IMR-90 (cell line): Measurements from ENCODE around the gene DISC1. TPM values are rescaled to one million over a fixed set of nuclear protein-coding genes. Genes with fewer than 3 reads are reported as not detected.

Source experiments
- ATAC-seq: fragments of 200-7000 bp; cut with Tn5 transposase; 2 replicates; pipeline ENCODE4 v1.9.1; 2020; ENCODE audit warnings: low read depth, mild to moderate bottlenecking, moderate library complexity
- BruUV-seq: library from RNA; stranded (reverse); fragments of 400-500 nt; replicated peaks from 2 replicates; lab custom pipeline; 2021; lab: Mats Ljungman, UMichigan
- CTCF ChIA-PET: fragments of 300-600 bp; formaldehyde crosslinking; extraction: SDS; loops from one replicate; lab custom pipeline; 2021; ENCODE audit warnings: antibody characterized with exemption; lab: Yijun Ruan, JAX
- POLR2A ChIA-PET: fragments of 300-600 bp; sonication (Branson Sonifier 250); formaldehyde crosslinking; loops from one replicate; lab custom pipeline; 2022; ENCODE audit warnings: antibody characterized with exemption; ENCODE audit not compliant: unreplicated experiment; lab: Charles Lee
- DNase-seq: peaks from one replicate; pipeline ENCODE4 v3.0.0; 2013
- H2AFZ ChIP-seq: replicated peaks from 2 replicates; pipeline ENCODE3; 2013; ENCODE audit warnings: low read length, mild to moderate bottlenecking; ENCODE audit not compliant: poor library complexity
- H2AK5ac ChIP-seq: 2 replicates; pipeline ENCODE4 v1.6.1; 2013; ENCODE audit warnings: low read depth, low read length, inconsistent platforms
- H2AK9ac ChIP-seq: replicated peaks from 2 replicates; pipeline ENCODE3; 2013; ENCODE audit warnings: mild to moderate bottlenecking, low read depth, low read length, moderate library complexity; ENCODE audit not compliant: poor library complexity
- H2BK120ac ChIP-seq: 2 replicates; pipeline ENCODE4 v1.6.1; 2013; ENCODE audit warnings: low read depth, low read length, inconsistent platforms
- H2BK15ac ChIP-seq: 3 replicates; pipeline ENCODE4 v1.6.1; 2013; ENCODE audit warnings: low read depth, low read length, inconsistent platforms
- H2BK20ac ChIP-seq: 2 replicates; pipeline ENCODE4 v1.6.1; 2013; ENCODE audit warnings: low read depth, mild to moderate bottlenecking, inconsistent platforms, low read length, moderate library complexity
- H2BK5ac ChIP-seq: 2 replicates; pipeline ENCODE4 v1.6.1; 2013; ENCODE audit warnings: mild to moderate bottlenecking, low read depth, low read length, inconsistent platforms; ENCODE audit not compliant: poor library complexity, severe bottlenecking
- H3K14ac ChIP-seq: replicated peaks from 2 replicates; pipeline ENCODE4 v1.6.1; 2013; ENCODE audit warnings: low read depth, low read length, inconsistent platforms
- H3K18ac ChIP-seq: 2 replicates; pipeline ENCODE4 v1.6.1; 2013; ENCODE audit warnings: low read depth, low read length, control low read depth
- H3K23ac ChIP-seq: 2 replicates; pipeline ENCODE4 v1.6.1; 2013; ENCODE audit warnings: low read depth, low read length, inconsistent platforms
- H3K27ac ChIP-seq: 2 replicates; pipeline ENCODE4 v1.5.1; 2013; ENCODE audit warnings: mild to moderate bottlenecking, control low read depth, low read length; ENCODE audit not compliant: insufficient read depth
- H3K27me3 ChIP-seq: 2 replicates; pipeline ENCODE4 v1.6.1; 2013; ENCODE audit warnings: low read length; ENCODE audit not compliant: control insufficient read depth, insufficient read depth
- H3K36me3 ChIP-seq: 2 replicates; pipeline ENCODE4 v1.6.1; 2013; ENCODE audit warnings: low read length, mixed read lengths; ENCODE audit not compliant: control insufficient read depth, insufficient read depth
- H3K4ac ChIP-seq: 2 replicates; pipeline ENCODE4 v1.6.1; 2013; ENCODE audit warnings: low read depth, low read length, inconsistent platforms
- H3K4me1 ChIP-seq: 2 replicates; pipeline ENCODE4 v1.6.1; 2013; ENCODE audit warnings: low read length, mixed read lengths; ENCODE audit not compliant: control insufficient read depth, insufficient read depth
- H3K4me2 ChIP-seq: 2 replicates; pipeline ENCODE4 v1.6.1; 2013; ENCODE audit warnings: low read depth, mild to moderate bottlenecking, control low read depth, low read length, moderate library complexity
- H3K4me3 ChIP-seq: 2 replicates; pipeline ENCODE4 v1.5.1; 2013; ENCODE audit warnings: low read depth, mild to moderate bottlenecking, control low read depth, low read length, moderate library complexity; ENCODE audit not compliant: insufficient read depth
- H3K56ac ChIP-seq: 2 replicates; pipeline ENCODE4 v1.6.1; 2013; ENCODE audit warnings: low read length, inconsistent platforms; ENCODE audit not compliant: insufficient read depth; ENCODE audit errors: extremely low read depth
- H3K79me1 ChIP-seq, 2 experiments: 2 replicates each; pipeline ENCODE4 v1.6.1; 2013; ENCODE audit warnings: low read length in 2 of 2, inconsistent platforms in 1 of 2, low read depth in 1 of 2
- H3K9ac ChIP-seq: 2 replicates; pipeline ENCODE4 v1.6.1; 2013; ENCODE audit warnings: low read depth, low read length, control low read depth
- H3K9me1 ChIP-seq: 2 replicates; pipeline ENCODE4 v1.6.1; 2013; ENCODE audit warnings: low read length, inconsistent platforms; ENCODE audit not compliant: insufficient read depth
- H3K9me3 ChIP-seq: 2 replicates; pipeline ENCODE4 v1.6.1; 2013; ENCODE audit warnings: low read length; ENCODE audit not compliant: control insufficient read depth, insufficient read depth
- H4K20me1 ChIP-seq: 2 replicates; pipeline ENCODE4 v1.6.1; 2013; ENCODE audit warnings: low read length, inconsistent platforms; ENCODE audit not compliant: insufficient read depth
- H4K5ac ChIP-seq: 2 replicates; pipeline ENCODE4 v1.6.1; 2013; ENCODE audit warnings: mild to moderate bottlenecking, low read depth, low read length, control low read depth
- H4K8ac ChIP-seq, 2 experiments: 2 replicates each; pipeline ENCODE4 v1.6.1; 2013; ENCODE audit warnings: low read depth in 2 of 2, low read length in 2 of 2, control low read depth in 1 of 2, inconsistent platforms in 1 of 2
- H4K91ac ChIP-seq: 2 replicates; pipeline ENCODE4 v1.6.1; 2013; ENCODE audit warnings: low read depth, low read length, inconsistent platforms; ENCODE audit not compliant: insufficient read depth
- MAFK ChIP-seq: IDR thresholded peaks from 2 replicates; pipeline ENCODE4 v1.6.1; 2012; ENCODE audit warnings: low read depth, low read length, improper control_type of control experiment
- POLR2A ChIP-seq: IDR thresholded peaks from 2 replicates; pipeline ENCODE4 v1.6.1; 2012; ENCODE audit warnings: mild to moderate bottlenecking, low read depth, low read length
- WGBS, 2 experiments: methylation state at CpG; one replicate each; pipeline versions ENCODE4 v1.1.5 to v1.1.7; 2013; ENCODE audit warnings: missing lambda C conversion rate in 2 of 2; ENCODE audit not compliant: insufficient read length in 1 of 2; ENCODE audit errors: extremely low coverage in 2 of 2; 5-methylcytosine and 5-hydroxymethylcytosine counted together
- dilution Hi-C: fragments of 300-500 bp; cut with HindIII; formaldehyde crosslinking; loops from one replicate; pipeline ENCODE4 v1.14.3; 2018; ENCODE audit warnings: low sequenced_read_pairs; ENCODE audit not compliant: unreplicated experiment
- in situ Hi-C: fragments of 300-500 bp; cut with MboI; formaldehyde crosslinking; loops from 3 replicates; pipeline ENCODE4 v1.14.3; 2019; ENCODE audit warnings: low sequenced_read_pairs, inconsistent platforms, mixed read lengths
- intact Hi-C: fragments of 100-400 bp; cut with micrococcal nuclease; formaldehyde crosslinking; loops from 2 replicates; pipeline ENCODE4 v1.10.0; 2022
- polyA plus RNA-seq, 3 experiments: library from polyadenylated mRNA; depleted of rRNA; stranded (reverse); fragments of >200 nt; gene quantifications; 2 replicates each; pipeline ENCODE4 v1.2.3, GENCODE V29; 2012; ENCODE audit warnings: low replicate concordance in 1 of 3
- total RNA-seq: library from RNA; depleted of rRNA; stranded (reverse); fragments of >200 nt; gene quantifications from 2 replicates; pipeline ENCODE4 v1.2.3, GENCODE V29; 2012

The DISC1 gene
- total and polyA plus RNA-seq, 2 of the 4 experiments (the other 2 are of a cell fraction): 2.2 to 7.0 TPM

GRCh38 chr1:231867607-231868006, 241.0 kb downstream of the DISC1 start:
- H2BK15ac ChIP-seq: no peak overlapping the region
- no peaks in the 10 kb centered on the region for H4K20me1 ChIP-seq
- H3K14ac ChIP-seq: no peak overlapping the region
- peak overlapping the region; percentile 9 for H2BK120ac ChIP-seq
- H3K36me3 ChIP-seq: no peaks in the 10 kb centered on the region
- H4K8ac ChIP-seq: no peak overlapping the region
- WGBS, 2 experiments: no CpG with 5 or more reads among the region's 2 CpGs
- H2AFZ ChIP-seq: no peak overlapping the region
- no TSS peak for BruUV-seq
- H3K27me3 ChIP-seq: no peaks in the 10 kb centered on the region
- peaks cover 6% of the 10 kb centered on the region for H3K4me1 ChIP-seq
- no peaks in the 10 kb centered on the region for H3K9me3 ChIP-seq
- no peak overlapping the region for H3K4me3 ChIP-seq
- peak; percentile 49 for DNase-seq
- H3K27ac ChIP-seq: peak overlapping the region; percentile 45; the same call in 1 of the 2 replicates
- no peak overlapping the region for H3K9ac ChIP-seq
- in situ Hi-C loops (no loop called here), intact Hi-C loops (loop anchor here (5.0 to 10.0 kb wide), 4 partner anchors 110 to 1375 kb away; no protein-coding TSS in a partner anchor), dilution Hi-C loops (no loop called here)
- no peak overlapping the region for H3K4ac ChIP-seq
- H2AK9ac ChIP-seq: no peak overlapping the region
- H4K91ac ChIP-seq: no peak overlapping the region
- peaks cover 9% of the 10 kb centered on the region; the same call in 1 of the 2 replicates for H3K9me1 ChIP-seq
- no peak overlapping the region for H3K4me2 ChIP-seq
- ChIA-PET CTCF (interaction anchor here (1.2 to 1.4 kb wide), 2 partner anchors 190 to 762 kb away, joined by 3 to 4 read pairs; partner anchors contain the start of gene SIPA1L2), POLR2A (no interaction called here)
- no peak overlapping the region; the same call in 1 of the 2 replicates for H2BK20ac ChIP-seq
- no peak overlapping the region for H2AK5ac ChIP-seq
- no peak overlapping the region for H3K18ac ChIP-seq
- ATAC-seq: peak; percentile 67
- H2BK5ac ChIP-seq: no peak overlapping the region
- no peaks in the 10 kb centered on the region for H3K79me1 ChIP-seq
- H3K56ac ChIP-seq: no peak overlapping the region
- no peak overlapping the region for H3K23ac ChIP-seq
- TF ChIP-seq MAFK (peak; percentile 48; the same call in 1 of the 2 replicates), POLR2A (no peak)
- no peak overlapping the region for H4K5ac ChIP-seq
